ENCODE measurements around the gene CD27.
A peak's percentile ranks its signal among the peaks of the same experiment; 100 is the strongest.

CD27 gene

GRCh38 chr12:6444704-6445688 is at the start of gene CD27:
TSS of gene CD27 (plus strand) at chr12:6444955. CDS start at chr12:6445096, 141 bp downstream.
- no peak for DNase-seq
- Histone ChIP-seq H3K9ac (ENCODE audit: low read length) (no peak within 1 kb of the TSS; the same call in 1 of the 2 replicates), H3K9me3 (replicated peaks; ENCODE audit: insufficient read depth, low read length) (no peaks in the 10 kb centered on the region), H3K4me1 (ENCODE audit: low read length) (peaks cover 41% of the 10 kb centered on the region), H3K36me3 (replicated peaks; ENCODE audit: insufficient read depth, low read length) (no peaks in the 10 kb centered on the region), H3K4me2 (ENCODE audit: low read depth, low read length) (peak within 1 kb of the TSS; percentile 41; the same call in 1 of the 2 replicates), H3K27ac (ENCODE audit: low read length) (peak within 1 kb of the TSS; percentile 85; the same call in 1 of the 2 replicates), H3F3A (ENCODE audit: insufficient read depth, low read length) (peaks cover 22% of the 10 kb centered on the region), H3K9me2 (replicated peaks; ENCODE audit: insufficient read depth, low read length) (no peaks in the 10 kb centered on the region), H2AFZ (ENCODE audit: low read length) (peak within 1 kb of the TSS; percentile 24), H3K4me3 (ENCODE audit: low read length) (no peak within 1 kb of the TSS), H3K79me2 (ENCODE audit: low read length) (no peaks in the 10 kb centered on the region), H3K27me3 (replicated peaks; ENCODE audit: insufficient read depth, low read length) (no peaks in the 10 kb centered on the region), H4K20me1 (ENCODE audit: insufficient read depth, low read length) (no peaks in the 10 kb centered on the region)
- no peak for TF ChIP-seq EZH2phosphoT487 (IDR thresholded peaks at IDR 0.05; ENCODE audit: low read length)
- TF ChIP-seq CTCF (IDR thresholded peaks at IDR 0.05; ENCODE audit: low read length), result no peak
- TF ChIP-seq EZH2 (optimal IDR thresholded peaks at IDR 0.05; ENCODE audit: low read depth, low read length), result no peak

GRCh38 chr12:6396031-6396430 is 48.7 kb upstream of the CD27 start:
- Histone ChIP-seq H3K4me2 (ENCODE audit: low read depth, low read length) (no peak overlapping the region), H3K36me3 (replicated peaks; ENCODE audit: insufficient read depth, low read length) (no peaks in the 10 kb centered on the region), H3K27me3 (replicated peaks; ENCODE audit: insufficient read depth, low read length) (no peaks in the 10 kb centered on the region), H3K9me3 (replicated peaks; ENCODE audit: insufficient read depth, low read length) (no peaks in the 10 kb centered on the region), H3F3A (ENCODE audit: insufficient read depth, low read length) (no peaks in the 10 kb centered on the region), H3K9ac (ENCODE audit: low read length) (no peak overlapping the region), H3K27ac (ENCODE audit: low read length) (no peak overlapping the region), H3K9me2 (replicated peaks; ENCODE audit: insufficient read depth, low read length) (no peaks in the 10 kb centered on the region), H3K4me1 (ENCODE audit: low read length) (no peaks in the 10 kb centered on the region), H3K4me3 (ENCODE audit: low read length) (no peak overlapping the region), H2AFZ (ENCODE audit: low read length) (no peak overlapping the region), H3K79me2 (ENCODE audit: low read length) (no peaks in the 10 kb centered on the region), H4K20me1 (ENCODE audit: insufficient read depth, low read length) (no peaks in the 10 kb centered on the region)
- no peak for TF ChIP-seq CTCF (IDR thresholded peaks at IDR 0.05; ENCODE audit: low read length)
- no peak for TF ChIP-seq EZH2phosphoT487 (IDR thresholded peaks at IDR 0.05; ENCODE audit: low read length)
- TF ChIP-seq EZH2 (optimal IDR thresholded peaks at IDR 0.05; ENCODE audit: low read depth, low read length), result no peak
- DNase-seq, result no peak

GRCh38 chr12:6399884-6400644 is 44.7 kb upstream of the CD27 start:
- Histone ChIP-seq H3K9ac (ENCODE audit: low read length) (no peak overlapping the region), H3K4me3 (ENCODE audit: low read length) (no peak overlapping the region), H3K4me1 (ENCODE audit: low read length) (no peaks in the 10 kb centered on the region), H4K20me1 (ENCODE audit: insufficient read depth, low read length) (no peaks in the 10 kb centered on the region), H3K9me2 (replicated peaks; ENCODE audit: insufficient read depth, low read length) (no peaks in the 10 kb centered on the region), H2AFZ (ENCODE audit: low read length) (no peak overlapping the region), H3F3A (ENCODE audit: insufficient read depth, low read length) (no peaks in the 10 kb centered on the region), H3K27ac (ENCODE audit: low read length) (no peak overlapping the region), H3K36me3 (replicated peaks; ENCODE audit: insufficient read depth, low read length) (no peaks in the 10 kb centered on the region), H3K27me3 (replicated peaks; ENCODE audit: insufficient read depth, low read length) (no peaks in the 10 kb centered on the region), H3K79me2 (ENCODE audit: low read length) (no peaks in the 10 kb centered on the region), H3K4me2 (ENCODE audit: low read depth, low read length) (no peak overlapping the region), H3K9me3 (replicated peaks; ENCODE audit: insufficient read depth, low read length) (no peaks in the 10 kb centered on the region)
- DNase-seq, result no peak
- TF ChIP-seq EZH2phosphoT487 (IDR thresholded peaks at IDR 0.05; ENCODE audit: low read length), result no peak
- no peak for TF ChIP-seq EZH2 (optimal IDR thresholded peaks at IDR 0.05; ENCODE audit: low read depth, low read length)
- TF ChIP-seq CTCF (IDR thresholded peaks at IDR 0.05; ENCODE audit: low read length), result no peak
